HEK293T (cell line): ENCODE results near the gene MYEOV.

ENCODE experiments used
- ARNT ChIP-seq: fragments of 450-650 bp; IDR thresholded peaks from 2 replicates; pipeline ENCODE4 v1.6.1; 2017; ENCODE audit warnings: mild to moderate bottlenecking
- BHLHE40 ChIP-seq: fragments of 450-650 bp; IDR thresholded peaks from 2 replicates; pipeline ENCODE4 v1.6.1; 2016; ENCODE audit warnings: mild to moderate bottlenecking, moderate library complexity, borderline replicate concordance
- CTBP1 ChIP-seq: fragments of 450-650 bp; IDR thresholded peaks from 2 replicates; pipeline ENCODE4 v1.6.1; 2016; ENCODE audit warnings: borderline replicate concordance
- ELF4 ChIP-seq: fragments of 450-650 bp; IDR thresholded peaks from 2 replicates; pipeline ENCODE4 v1.6.1; 2017; ENCODE audit warnings: antibody characterized with exemption
- FOXA1 ChIP-seq: fragments of 450-650 bp; IDR thresholded peaks from 2 replicates; pipeline ENCODE4 v1.6.1; 2016; ENCODE audit warnings: mild to moderate bottlenecking
- FOXK2 ChIP-seq: fragments of 450-650 bp; IDR thresholded peaks from 2 replicates; pipeline ENCODE4 v1.6.1; 2016; ENCODE audit warnings: mild to moderate bottlenecking
- FOXM1 ChIP-seq: fragments of 450-650 bp; IDR thresholded peaks from 2 replicates; pipeline ENCODE4 v1.6.1; 2017; ENCODE audit warnings: mild to moderate bottlenecking, borderline replicate concordance
- HDGF ChIP-seq: fragments of 450-650 bp; IDR thresholded peaks from 2 replicates; pipeline ENCODE4 v1.6.1; 2017; ENCODE audit warnings: antibody characterized with exemption, borderline replicate concordance
- NFRKB ChIP-seq: fragments of 450-650 bp; IDR thresholded peaks from 2 replicates; pipeline ENCODE4 v1.6.1; 2016; ENCODE audit warnings: mild to moderate bottlenecking, moderate library complexity
- SP1 ChIP-seq: fragments of 450-650 bp; IDR thresholded peaks from 2 replicates; pipeline ENCODE4 v1.6.1; 2017
- SUZ12 ChIP-seq: fragments of 450-650 bp; IDR thresholded peaks from 2 replicates; pipeline ENCODE4 v1.6.1; 2016; ENCODE audit warnings: mild to moderate bottlenecking
- TARDBP ChIP-seq: fragments of 450-650 bp; IDR thresholded peaks from 2 replicates; pipeline ENCODE4 v1.6.1; 2016
- ZNF384 ChIP-seq: fragments of 450-650 bp; IDR thresholded peaks from 2 replicates; pipeline ENCODE4 v1.6.1; 2016

- TF ChIP-seq ELF4 (no peak), HDGF (no peak), BHLHE40 (no peak), SUZ12 (no peak), FOXK2 (no peak), NFRKB (no peak), FOXA1 (no peak), SP1 (no peak), ARNT (no peak), TARDBP (no peak), ZNF384 (no peak), CTBP1 (no peak), FOXM1 (no peak)
Measured at GRCh38 chr11:69301455-69302401, 7.8 kb downstream of the MYEOV start.
